Cerebellar cortex (tissue), 1 donor: Measurements from ENCODE around the gene TMEM44.
"Not testable (repeated sequence)": the region's sequence is repeated elsewhere in the genome, so short reads cannot be mapped to it uniquely, and the experiment has no call there.

Experiments used
- DNase-seq: peaks from one replicate; pipeline ENCODE4 v3.0.0-alpha.2; 2015; ENCODE audit warnings: low spot score

TMEM44 gene

DNA sequence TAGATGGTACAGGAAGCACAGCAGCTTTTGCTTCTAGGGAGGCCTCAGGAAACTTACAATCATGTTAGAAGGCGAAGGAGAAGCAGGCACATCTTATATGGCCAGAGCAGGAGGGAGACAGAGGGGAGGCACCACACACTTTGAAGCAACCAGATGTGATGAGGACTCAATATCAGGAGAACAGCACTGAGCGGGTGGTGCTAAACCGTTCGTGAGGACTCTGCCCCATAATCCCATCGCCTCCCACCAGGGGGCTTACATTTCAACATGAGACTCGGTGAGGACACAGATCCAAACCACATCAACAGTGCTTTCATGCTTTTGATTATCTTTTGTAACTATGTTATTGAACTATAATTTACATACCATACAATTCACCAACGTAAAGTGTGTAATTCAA is 7.6 kb upstream of the TMEM44 start:
- DNase-seq: no peak

DNA sequence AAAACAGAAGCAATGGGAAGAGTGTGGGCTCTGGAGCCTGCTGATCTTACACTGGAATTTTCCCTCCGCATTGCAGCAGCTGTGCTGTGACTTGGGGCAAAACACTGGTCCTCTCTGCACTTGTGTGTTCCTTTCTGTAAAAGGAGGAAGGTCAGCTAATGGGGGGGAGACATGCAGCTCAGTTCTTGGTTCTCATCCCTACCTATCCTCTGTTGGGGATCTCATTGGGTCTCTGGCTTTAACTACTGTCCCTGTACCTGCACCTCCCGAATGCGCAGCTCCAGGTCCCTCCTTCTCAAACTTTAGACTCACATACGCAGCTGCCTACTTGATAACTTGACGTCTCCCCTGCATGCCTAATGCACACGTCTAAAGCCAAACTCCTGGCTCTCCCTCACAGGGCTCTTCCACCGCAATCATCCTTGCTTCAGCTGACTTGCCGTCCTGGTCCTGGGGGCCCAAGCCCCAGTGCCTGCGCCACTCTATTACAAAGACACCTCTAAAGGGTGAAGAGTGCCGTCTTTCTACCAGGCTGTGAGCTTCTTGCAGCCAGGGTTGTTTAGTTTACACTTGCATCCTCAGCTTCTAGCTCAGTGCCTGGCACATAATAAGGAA is 5.9 kb upstream of the TMEM44 start:
- DNase-seq: no peak

DNA sequence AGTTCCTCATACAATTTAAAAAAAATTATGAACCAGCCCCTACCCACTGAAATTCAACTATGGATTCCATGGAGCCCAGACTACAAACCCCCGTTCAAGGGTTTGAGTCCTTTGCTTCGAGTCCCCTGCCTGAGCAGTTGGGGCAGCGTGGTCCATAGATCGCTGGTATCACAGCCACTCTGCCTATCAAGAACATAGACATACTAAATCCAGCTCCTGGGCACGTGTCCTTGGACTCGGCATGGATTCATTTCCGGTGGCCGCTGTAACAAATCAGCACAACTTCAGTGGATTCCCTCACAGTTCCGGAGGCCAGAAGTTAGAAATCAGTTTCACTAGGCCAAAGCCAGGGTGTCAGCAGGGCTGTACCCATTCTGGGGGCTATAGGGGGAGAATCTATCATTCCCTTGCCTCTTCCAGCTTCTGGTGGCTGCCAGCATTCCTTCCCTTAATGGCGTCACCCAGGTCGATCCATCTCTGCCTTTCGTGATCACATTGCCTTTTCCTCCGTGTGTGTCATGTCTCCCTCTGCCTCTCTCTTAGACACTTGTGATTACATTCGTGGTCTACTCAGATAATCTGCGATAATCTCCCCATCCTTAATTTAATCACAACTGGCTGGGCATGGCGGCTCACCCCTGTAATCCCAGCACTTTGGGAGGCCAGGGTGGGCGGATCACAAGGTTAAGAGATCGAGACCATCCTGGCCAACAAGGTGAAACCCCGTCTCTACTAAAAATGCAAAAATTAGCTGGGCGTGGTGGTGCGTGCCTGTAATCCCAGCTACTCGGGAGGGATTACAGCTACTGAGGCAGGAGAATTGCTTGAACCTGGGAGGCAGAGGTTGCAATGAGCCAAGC is 4.6 kb upstream of the TMEM44 start:
- DNase-seq: no peak

DNA sequence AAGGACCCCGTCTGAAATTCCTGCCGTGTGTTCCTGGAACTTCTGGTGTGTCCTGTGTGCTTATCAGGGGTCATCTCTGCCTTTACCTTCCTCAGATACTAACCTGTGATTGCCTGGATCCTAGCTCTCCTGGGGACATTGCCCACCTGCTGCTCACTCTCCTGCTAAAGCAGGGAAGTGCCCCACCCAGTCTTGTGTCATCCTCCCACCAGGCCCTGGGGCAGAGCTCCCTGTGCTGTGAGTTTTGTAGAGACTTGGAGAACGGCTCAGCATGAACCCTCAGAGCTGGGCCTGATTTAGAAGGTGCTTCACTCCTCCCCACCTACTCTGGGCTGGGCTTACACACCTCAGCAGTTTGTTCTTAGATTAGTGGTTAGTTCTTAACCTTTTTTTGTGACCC is 3.8 kb upstream of the TMEM44 start:
- no peak for DNase-seq

DNA sequence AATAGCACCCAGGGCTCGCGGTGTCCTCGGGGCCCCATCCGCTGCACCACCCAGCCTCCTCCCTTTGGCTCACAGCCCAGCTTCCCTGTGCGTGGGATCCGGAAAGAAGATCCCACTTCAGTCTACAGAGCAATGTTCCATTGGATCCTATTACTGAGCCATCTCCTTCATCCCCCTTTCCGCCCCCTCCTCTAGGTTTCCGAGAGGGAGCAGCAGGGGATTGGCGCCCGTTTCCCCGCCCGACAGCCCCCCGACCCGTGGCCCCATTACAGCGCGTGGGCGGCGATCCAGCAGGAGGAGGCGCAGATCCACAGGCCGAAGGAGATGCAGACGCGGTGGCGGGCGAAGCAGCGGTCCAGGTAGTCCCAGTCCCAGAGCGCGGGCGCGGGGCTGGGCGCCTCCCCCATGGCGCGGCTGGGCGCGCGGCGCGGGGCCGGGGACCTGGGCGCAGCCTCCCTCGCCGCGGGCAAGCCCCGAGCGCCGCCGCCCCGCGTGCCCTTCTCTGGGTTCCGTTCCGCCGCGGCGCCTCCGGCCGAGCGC is 340 bp downstream of the TMEM44 start:
- DNase-seq: no peak

DNA sequence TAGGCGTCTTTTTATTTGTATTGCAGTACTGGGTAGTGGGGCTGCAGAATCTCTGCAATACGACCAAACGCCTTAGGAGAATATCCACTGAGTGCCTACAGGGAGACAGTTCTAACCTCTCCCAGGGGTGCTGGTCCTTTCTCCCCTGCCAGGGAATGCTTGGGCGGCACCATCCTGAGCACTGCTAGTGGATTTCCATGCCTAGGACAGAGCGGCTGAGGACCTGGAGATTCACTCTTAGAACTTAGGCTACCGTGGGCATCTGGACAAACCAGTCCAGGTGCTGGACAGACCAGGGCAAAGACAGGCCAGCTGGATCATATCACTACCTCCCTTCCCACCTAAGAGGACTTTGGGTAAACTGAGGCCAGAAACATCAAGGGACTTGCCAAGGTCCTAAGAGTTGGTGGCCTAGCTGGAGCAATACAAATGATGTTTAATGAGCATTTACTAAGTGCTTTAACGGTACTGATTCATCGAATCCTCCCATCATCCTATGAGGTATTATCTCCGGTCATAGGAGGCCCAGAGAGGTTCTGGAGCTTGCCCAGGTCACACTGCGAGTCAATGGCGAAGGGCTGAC is 902 bp downstream of the TMEM44 start:
- DNase-seq: no peak

DNA sequence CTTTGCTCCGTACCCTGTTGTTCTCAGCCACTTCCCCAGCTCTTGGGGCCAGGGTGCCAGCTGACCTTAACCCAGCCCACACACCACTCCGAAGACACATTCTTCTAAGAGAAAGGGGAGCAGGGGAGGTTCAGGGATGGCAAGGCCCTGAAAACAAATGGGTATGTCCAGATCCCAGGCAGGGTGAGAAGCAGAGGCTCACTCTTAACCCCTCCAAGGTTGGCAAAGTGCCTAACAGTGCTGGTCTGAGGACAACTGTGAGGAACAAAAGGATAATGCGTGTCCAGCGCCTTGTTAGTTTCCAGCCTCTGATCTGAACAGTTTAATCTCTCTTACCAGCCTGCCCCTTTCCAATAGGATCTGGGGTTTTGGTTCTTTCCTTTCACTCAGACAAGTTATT is 1.5 kb downstream of the TMEM44 start:
- DNase-seq: no peak

DNA sequence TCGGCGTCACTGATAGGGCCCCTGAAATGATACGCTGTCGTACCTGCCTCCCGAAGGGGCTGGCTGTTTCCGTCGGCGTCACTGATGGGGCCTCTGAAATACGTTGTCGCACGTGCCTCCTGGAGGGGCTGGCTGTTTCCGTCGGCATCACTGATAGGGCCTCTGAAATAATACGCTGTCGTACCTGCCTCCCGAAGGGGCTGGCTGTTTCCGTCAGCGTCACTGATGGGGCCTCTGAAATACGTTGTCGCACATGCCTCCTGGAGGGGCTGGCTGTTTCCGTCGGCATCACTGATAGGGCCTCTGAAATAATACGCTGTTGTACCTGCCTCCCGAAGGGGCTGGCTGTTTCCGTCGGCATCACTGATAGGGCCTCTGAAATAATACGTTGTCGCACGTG is 2.5 kb downstream of the TMEM44 start:
- not testable (repeated sequence) for DNase-seq

DNA sequence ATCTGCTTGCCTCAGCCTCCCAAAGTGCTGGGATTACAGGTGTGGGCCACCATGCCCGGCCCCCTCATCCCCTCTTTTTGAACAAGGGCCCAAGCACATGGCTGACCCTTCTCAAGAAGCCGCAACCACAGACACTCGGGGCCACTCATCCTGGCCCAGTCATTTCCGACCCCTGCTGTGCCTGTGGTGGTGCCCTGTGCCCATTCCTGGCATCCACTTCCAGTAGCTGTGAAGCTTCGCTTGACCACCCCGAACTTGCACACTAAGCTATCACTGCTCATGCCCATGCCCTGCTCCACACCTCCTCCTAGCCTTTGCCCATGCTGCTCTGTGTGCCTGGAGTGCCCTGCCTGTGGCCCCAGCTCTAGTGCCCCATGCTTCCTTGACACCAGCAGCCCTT is 8.3 kb downstream of the TMEM44 start:
- no peak for DNase-seq

DNA sequence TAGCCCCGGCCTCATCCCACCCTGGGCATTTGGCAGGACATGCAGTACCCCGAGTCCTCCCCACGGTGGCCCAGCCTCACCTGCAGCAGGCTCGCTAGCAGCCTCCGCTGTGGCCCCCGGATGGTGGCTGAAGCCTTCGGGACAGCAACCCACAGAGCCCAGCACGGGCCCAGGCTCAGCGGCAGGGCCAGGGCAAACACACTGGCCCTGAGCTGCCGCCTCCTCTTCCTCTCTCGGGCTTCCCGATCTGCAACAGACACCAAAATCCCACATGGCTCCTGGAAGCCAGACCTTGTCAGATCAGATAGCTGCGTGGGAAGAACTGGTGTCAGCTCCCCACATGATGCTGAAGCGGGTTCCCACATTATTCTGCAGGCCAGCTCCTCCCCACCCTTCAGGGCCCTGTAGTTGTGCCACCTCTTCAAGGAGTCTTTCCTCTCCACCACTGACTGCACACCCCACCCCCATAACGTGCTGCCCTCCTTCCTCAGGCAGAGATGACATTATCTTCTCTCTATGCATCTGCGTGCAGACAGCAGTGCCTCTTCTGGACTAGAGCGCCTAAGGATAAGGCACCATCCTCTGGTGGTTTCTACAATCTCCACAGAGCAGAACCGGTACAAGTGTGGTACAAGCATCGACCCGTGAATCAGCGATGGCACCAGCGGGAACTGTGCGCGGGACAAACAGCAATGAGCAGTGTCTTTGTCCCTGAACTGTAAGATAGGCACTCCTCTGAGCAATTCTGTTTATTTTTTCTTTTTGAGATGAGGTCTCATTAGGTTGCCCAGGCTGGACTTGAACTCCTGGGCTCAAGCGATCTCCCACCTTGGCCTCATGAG is 9.5 kb downstream of the TMEM44 start:
- no peak for DNase-seq

DNA sequence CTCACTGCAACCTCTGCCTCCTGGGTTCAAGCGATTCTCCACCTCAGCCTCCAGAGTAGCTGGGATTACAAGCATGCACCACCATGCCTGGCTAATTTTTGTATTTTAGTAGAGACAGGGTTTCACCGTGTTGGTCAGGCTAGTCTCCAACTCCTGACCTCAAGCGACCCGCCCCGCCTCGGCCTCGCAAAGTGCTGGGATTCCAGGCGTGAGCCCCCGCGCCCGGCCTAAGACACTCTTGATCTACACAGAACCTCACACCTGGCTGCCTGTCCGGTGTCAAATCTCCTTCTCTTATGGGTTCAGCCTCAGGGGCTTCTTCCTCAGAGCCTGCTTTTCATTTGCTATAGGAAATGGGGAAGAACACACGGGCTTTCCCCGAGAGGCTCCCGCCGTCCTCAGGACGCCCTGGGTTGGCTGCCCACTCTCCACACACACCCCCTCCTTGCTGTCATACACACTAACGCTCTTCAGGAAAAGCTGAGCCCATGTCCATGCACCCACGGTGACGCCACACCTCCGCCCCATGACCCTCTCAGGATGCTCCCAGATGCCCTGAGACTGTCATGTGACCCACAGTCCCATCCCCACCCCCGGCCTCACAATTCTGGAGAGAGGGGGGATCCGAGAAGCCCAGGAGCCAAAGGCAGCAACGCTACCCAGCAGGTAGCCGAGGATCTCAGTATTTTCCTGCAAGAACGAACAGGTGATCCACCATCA is 10.4 kb downstream of the TMEM44 start:
- DNase-seq: no peak

DNA sequence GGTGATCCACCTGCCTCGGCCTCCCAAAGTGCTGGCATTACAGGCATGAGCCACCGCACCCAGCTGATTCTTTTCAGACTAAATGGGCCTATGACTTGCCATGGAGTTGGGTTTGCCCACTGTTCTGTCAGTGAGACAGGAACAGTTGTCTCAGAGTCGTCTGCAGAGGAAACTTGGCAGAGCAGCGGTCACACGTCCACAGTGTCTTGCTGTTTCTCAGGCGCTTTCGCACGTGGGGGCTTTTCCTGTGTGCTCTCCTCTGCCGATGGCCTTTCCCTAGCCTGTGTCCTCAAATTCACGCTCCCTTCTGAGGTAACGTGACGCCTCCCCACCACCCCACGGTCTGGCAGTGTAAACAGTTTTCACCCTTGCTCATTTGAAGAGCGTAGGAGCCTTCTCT is 11.3 kb downstream of the TMEM44 start:
- DNase-seq: no peak

DNA sequence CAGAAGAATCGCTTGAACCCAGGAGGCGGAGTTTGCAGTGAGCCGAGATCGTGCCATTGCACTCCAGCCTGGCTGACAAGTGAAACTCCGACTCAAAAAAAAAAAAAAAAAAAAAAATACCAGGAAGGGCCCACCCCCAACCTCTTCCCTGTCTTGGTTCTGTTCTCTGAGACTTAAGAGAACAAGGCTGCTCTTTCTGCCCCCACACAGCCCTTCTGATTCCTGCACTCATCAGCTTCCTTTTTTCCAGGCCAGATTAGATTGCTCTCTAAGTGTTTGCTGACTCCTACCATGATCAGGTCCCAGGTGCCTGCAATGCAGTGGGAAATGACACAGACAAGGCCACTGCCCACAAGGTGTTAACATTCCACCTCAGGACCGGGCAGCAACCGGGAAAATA is 13.0 kb downstream of the TMEM44 start:
- DNase-seq: no peak

DNA sequence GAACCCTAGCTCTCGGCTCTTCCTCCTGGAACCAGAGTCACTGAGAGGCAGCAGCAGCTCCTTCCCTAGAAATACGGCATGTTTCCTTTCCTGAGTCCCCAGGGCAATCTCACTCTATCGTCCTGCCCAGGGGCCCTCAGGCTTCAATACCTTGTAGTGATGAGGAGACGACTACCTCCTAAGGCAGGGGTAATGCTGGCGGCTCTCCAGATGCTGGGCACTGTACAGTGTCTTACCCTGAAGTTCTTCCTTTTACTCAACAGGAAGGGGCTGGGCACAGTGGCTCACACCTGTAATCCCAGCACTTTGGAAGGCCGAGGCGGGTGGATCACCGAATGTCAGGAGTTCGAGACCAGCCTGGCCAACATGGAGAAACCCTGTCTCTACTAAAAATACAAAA is 13.5 kb downstream of the TMEM44 start:
- no peak for DNase-seq

DNA sequence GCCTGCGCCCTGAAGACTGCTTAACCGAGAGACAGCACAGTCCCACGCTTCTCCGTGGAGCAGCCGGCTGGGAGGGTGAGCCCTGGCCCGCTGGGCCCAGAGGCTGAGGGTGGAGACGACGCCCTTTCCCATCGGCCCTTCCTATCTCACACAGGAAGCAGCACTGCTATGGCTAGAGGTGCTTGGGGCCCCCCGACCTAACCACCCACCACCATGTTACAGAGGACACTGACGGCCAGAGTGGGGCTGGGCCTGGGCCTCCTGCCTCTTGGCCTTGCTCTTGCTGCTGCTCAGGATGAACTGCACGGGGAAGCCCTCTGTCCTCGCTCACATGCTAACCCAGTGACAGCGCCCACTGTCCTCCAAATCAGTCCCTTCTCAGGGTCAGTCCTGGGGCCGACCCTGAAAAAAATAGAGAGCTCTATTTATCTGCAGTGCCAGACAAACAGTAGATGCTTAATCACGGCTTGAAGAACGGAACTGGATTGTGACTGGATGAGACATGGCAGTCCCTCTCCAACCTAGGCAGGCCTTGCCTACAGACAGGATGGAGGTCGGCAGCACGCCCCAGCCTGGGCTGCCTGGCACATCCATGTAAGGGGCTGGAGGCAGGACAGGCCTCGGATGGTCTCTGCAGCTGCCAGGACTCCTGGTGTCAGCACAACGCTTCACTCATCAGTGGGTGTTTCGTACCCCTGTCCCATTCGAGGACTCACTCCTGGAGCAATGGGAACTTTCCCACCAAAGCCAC is 14.2 kb downstream of the TMEM44 start:
- no peak for DNase-seq

DNA sequence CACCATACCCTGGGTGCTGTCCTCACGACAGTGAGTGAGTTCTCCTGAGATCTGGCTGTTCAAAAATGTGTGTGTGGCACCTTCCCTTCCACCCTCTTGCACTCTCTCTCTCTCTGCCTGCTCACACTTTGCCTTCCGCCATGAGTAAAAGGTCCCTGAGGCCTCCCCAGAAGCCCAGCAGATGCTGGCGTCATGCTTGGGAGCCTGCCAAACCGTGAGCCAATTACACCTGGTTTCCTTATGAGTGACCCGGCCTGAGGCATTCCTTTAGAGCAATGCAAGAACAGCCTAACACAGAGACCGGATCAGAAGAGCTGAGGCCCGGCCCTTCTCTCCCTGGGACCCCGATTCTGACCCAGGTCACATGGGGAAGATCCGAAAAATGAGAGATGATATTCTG is 15.4 kb downstream of the TMEM44 start:
- DNase-seq: no peak

DNA sequence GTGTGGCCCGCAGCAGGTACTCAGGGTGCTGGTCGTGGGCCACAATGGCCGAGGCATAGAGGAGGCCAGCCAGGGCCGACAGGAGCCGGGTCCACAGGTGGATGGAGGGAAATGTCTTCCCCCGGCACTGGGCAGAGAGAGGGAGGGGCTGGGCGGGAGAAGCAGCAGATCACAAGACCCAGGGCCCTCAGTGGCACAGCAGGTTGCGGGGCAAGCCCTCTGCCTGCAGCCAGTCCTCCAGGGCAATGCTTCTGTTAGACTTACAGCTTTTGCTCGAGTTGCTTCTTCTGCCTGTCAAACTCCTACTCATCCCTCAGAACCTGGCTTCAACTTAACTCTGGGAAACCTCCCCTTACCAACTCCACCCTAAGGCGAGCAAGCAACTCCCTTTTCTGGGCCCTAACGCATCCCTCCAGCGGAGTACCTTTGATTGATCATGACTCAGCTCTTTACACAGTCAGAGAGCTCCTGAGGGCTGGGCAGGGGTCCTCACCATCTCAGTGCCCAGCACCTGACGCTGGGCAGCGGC is 16.0 kb downstream of the TMEM44 start:
- no peak for DNase-seq

DNA sequence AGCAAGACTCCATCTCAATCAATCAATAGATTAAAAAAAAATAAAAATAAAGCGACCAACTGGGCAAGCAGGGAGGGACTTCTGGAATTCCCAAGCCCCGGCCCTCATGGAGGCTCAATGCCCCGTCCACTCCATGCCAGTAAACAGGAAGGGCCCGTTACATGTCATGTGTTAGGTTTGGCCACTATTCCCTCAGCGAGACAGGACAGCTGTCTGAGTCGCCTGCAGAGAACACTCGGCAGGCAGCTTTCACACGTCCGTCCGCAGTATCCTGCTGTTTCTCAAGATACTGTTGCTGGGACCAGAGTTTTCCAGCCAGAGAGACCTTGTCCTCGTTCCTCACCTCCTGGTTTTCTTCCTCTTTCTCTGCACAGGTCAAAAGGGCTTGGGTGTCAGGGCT is 18.0 kb downstream of the TMEM44 start:
- DNase-seq: no peak

DNA sequence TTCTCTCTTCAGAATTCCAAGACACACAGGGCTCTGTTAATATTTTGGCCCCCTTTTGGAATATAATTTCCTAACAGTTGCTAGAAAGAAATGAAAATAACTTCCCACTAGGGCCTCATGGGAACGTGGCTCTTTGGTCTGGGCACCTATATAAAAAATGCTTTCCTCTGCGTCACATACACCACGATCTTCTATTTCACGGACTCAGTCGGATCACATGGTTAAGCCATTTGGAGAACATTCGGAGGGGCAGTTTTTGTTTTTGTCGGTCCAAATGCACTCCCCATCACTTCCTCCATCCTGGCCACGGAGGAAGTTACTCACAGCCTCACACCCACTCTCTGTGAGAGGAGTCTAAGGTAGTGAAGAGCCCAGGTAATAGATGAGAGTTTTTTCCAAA is 21.0 kb downstream of the TMEM44 start:
- no peak for DNase-seq

DNA sequence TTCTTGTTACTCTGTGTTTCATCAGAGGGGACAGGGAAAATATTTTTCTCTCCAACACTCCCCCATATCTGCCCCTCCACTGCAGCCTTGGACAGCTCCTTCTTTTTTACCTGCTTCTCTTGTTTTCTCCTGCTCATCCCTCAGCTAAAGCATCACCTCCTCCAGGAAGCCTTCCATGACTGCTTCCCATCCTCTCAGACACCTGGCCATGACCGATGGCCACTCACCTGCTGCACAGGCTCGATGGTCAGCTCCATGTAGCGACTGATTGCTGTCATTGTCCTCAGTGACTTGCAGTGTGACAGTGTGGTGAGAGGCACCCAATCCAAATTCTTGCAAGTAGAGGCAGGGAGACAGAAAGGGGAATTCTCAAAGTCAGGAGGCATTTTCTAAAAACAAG is 22.5 kb downstream of the TMEM44 start:
- DNase-seq: no peak

DNA sequence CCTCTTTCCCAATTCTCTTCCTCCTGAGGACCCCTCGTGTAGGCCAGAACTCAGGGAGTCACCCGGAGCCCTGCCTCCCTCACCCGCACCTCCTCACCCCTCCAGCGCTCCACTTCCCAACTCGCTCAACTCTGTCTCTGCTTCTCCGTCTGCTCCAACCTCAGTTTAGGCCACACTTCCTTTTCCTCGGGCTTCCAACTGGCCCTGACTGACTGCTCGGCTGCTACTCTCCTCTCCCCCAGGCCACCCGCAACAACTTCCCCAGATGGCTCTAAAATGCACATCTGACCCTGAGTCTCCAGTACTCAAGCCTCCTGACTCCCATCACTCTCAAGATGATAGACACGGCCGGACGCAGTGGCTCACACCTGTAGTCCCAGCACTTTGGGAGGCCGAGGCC is 23.6 kb downstream of the TMEM44 start:
- no peak for DNase-seq
